WERI-Rb-1 (cell line): ENCODE measurements around the gene PIM3.

Experiments used
- DNase-seq: peaks from one replicate; pipeline ENCODE4 v3.0.0-alpha.2; 2020
- H3K27ac ChIP-seq: fragments of 250-450 bp; sonication (Bioruptor Pico); 2 replicates; pipeline ENCODE4 v1.5.1; 2020; ENCODE audit warnings: mild to moderate bottlenecking, moderate library complexity
- H3K27me3 ChIP-seq: fragments of 250-450 bp; sonication (Bioruptor Pico); 2 replicates; pipeline ENCODE4 v1.5.1; 2021; ENCODE audit warnings: mild to moderate bottlenecking, low read depth, moderate library complexity; ENCODE audit not compliant: insufficient read depth, severe bottlenecking
- H3K36me3 ChIP-seq: fragments of 250-450 bp; sonication (Bioruptor Pico); 2 replicates; pipeline ENCODE4 v1.5.1; 2020; ENCODE audit warnings: mild to moderate bottlenecking, moderate library complexity
- H3K4me3 ChIP-seq: 2 replicates; pipeline ENCODE4 v1.5.1; 2011; ENCODE audit warnings: low read depth, mild to moderate bottlenecking, control low read depth, low read length
- H3K9me3 ChIP-seq: fragments of 250-450 bp; sonication (Bioruptor Pico); 2 replicates; pipeline ENCODE4 v1.5.1; 2021; ENCODE audit warnings: mild to moderate bottlenecking, moderate library complexity; ENCODE audit not compliant: severe bottlenecking
- TF ChIP-seq, protein P1 (sequence below): IDR thresholded peaks from 2 replicates; pipeline ENCODE4 v1.5.1; 2011; ENCODE audit warnings: low read depth, mild to moderate bottlenecking, control low read depth, inconsistent platforms, low read length

The PIM3 gene

DNA sequence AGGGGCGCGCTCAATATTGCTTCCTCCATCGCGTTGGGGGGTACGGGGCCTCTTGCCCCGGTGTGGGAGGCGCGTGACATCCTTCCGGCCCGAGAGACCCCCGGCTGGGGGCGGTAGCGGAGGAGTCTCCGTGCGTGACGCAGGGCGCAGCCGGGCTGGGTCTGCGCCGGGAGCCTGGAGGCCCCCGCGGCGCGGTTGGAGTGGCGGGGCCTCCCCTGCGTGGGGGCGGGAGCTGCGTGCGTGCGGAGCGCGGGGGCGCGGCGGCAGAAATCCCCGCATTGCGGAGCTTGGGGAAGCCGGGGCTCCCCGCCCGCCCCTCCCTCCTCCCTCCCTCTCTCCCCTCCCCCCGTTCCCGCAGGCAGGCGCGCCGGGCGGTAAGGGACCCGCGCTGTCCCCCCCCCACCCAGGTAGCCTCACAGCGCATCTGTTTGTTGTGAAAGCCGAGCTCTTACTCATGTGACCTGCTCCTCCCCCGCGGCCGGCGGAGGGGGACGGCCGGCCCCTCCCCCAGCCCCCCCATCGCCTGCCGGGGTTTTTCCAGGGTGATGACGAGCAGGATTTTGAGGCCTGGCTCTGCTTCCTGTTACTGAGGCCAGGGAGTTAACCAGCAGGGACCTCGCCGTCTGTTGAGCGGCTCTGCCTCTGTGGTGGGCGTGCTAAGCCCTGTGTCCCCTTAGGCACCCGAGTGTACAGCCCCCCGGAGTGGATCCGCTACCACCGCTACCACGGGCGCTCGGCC, 1.6 kb downstream of the PIM3 start:
- H3K27ac ChIP-seq: peak overlapping the region; percentile 86

GRCh38 chr22:49962751-49963646, 2.4 kb downstream of the PIM3 start:
- Histone ChIP-seq H3K4me3 (peak overlapping the region; percentile 34), H3K27me3 (no peaks in the 10 kb centered on the region), H3K27ac (peak overlapping the region; percentile 86), H3K9me3 (no peaks in the 10 kb centered on the region), H3K36me3 (peaks cover 32% of the 10 kb centered on the region)
- TF ChIP-seq, protein P1, sequence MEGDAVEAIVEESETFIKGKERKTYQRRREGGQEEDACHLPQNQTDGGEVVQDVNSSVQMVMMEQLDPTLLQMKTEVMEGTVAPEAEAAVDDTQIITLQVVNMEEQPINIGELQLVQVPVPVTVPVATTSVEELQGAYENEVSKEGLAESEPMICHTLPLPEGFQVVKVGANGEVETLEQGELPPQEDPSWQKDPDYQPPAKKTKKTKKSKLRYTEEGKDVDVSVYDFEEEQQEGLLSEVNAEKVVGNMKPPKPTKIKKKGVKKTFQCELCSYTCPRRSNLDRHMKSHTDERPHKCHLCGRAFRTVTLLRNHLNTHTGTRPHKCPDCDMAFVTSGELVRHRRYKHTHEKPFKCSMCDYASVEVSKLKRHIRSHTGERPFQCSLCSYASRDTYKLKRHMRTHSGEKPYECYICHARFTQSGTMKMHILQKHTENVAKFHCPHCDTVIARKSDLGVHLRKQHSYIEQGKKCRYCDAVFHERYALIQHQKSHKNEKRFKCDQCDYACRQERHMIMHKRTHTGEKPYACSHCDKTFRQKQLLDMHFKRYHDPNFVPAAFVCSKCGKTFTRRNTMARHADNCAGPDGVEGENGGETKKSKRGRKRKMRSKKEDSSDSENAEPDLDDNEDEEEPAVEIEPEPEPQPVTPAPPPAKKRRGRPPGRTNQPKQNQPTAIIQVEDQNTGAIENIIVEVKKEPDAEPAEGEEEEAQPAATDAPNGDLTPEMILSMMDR: no peak
- DNase-seq: no peak

More for the DNA sequence above, 1.6 kb downstream of the PIM3 start:
- Histone ChIP-seq H3K4me3 (peak overlapping the region; percentile 85), H3K27me3 (no peaks in the 10 kb centered on the region), H3K9me3 (no peaks in the 10 kb centered on the region), H3K36me3 (peaks cover 32% of the 10 kb centered on the region)
- DNase-seq: peak; percentile 93
- TF ChIP-seq, protein P1: no peak

GRCh38 chr22:49963647-49964026, 3.1 kb downstream of the PIM3 start:
- TF ChIP-seq, protein P1: no peak
- Histone ChIP-seq H3K36me3 (peaks cover 32% of the 10 kb centered on the region), H3K9me3 (no peaks in the 10 kb centered on the region), H3K27me3 (no peaks in the 10 kb centered on the region), H3K27ac (peak overlapping the region; percentile 26; the same call in 1 of the 2 replicates), H3K4me3 (no peak overlapping the region)
- DNase-seq: no peak

DNA sequence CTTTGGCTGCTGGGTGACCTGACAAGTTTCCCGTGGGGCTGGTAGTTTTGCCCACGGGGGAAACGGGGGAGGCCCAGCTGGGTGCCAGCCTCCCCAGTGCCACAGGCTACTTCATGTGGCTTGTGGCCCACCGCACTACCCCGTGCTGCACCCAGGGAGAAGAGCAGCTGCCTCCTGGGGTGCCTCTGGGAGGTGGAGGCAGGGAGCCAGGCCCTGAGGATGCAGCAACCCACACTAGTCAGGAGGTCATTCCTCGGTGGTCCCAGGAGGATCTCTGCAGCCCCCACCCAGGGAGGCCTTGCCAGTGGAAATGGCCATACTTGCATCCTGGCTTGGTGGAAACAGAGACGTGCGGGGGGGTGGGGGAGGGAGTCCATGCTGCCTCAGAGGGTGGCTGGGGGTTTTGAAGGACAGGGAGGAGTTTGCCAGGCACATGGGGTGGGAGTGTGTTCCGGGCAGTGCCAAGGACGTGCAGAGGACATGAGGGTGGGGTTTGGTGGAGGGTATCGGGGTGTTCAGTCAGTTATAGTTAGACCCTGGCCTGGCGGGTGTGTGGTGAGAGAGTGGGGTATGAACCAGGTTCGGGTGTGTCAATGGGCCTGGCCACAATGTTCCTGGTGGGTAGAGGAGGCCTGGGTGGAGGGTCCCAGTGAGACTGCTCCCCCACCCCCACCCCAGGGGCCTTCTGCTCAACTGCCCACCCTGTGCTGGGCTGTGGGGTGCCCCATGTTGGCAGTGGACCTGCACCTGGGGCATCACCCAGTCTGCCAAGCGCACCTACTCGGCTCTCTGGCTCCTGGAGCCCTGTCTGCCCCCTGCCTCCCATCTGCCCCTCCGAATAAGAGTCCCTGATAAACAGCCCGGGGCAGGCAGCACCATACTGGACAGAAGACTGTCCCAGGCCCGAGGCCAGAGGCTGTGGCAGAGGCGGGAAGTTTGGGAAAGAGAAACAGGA, 3.8 kb downstream of the PIM3 start:
- TF ChIP-seq, protein P1: no peak
- no peak overlapping the region for H3K4me3 ChIP-seq

More for the DNA sequence above, 3.8 kb downstream of the PIM3 start:
- no peak overlapping the region for H3K27ac ChIP-seq
- H3K36me3 ChIP-seq: peaks cover 32% of the 10 kb centered on the region
- no peaks in the 10 kb centered on the region for H3K9me3 ChIP-seq
- H3K27me3 ChIP-seq: no peaks in the 10 kb centered on the region
- peak; percentile 8 for DNase-seq
